ENCODE measurements around the gene DDIT3.

GRCh38 chr12:57528831-57529555 is 8.7 kb upstream of the DDIT3 start:
- TF ChIP-seq POLR2A (IDR thresholded peaks at IDR 0.05) (no peak), CTCF (IDR thresholded peaks at IDR 0.05) (no peak)
